Activated CD4-positive, CD25-positive, alpha-beta regulatory T cell treated with anti-CD3 and anti-CD28 coated beads, Interleukin-2, amount 50 U/mL, for 24 hours (primary cell): Measurements from ENCODE around the gene OXA1L.
"Not testable (repeated sequence)": the region's sequence is repeated elsewhere in the genome, so short reads cannot be mapped to it uniquely, and the experiment has no call there.

Experiments
- ATAC-seq, 2 donors: fragments of 150-1000 bp; cut with Tn5 transposase; one replicate each; pipeline ENCODE4 v1.10.0; 2021; ENCODE audit warnings: mild to moderate bottlenecking in 1 of 2, moderate library complexity in 1 of 2

OXA1L gene

DNA sequence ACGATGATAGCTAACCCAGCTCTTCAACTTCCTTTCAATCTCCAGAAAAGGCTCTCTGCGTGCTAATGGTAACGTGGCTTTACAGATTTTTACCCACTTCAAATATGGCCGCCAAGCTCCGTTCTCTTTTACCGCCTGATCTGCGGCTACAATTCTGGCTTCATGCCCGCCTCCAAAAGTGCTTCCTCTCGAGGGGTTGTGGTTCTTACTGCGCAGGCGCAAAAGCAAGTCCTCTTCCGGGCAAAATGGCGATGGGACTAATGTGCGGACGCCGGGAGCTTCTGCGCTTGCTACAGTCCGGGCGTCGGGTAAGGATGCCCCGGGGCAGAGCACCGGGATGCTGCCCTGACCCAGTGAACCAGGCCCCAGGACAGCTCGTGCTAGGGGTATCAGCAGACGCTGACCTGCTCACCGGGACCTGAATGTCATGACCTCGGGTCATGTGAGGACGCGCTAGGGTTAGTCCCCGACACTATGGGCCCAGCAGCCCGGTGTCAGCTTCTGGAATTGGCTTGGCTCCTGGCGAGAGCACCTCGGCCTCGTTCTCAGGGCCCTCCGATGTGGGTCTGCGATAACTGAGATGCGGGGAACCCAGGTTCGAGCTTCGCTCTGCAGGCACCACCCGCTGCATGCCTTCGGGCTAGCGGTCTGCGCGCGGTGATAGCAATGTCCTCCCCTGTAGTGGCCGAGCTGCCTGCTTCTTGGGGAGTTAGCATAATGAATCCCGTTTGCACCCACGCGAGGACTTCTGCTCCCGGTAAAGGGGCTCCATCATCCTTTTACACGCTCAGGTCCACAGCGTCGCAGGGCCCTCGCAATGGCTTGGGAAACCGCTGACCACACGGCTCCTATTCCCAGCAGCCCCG lies at the start of gene OXA1L:
Gene OXA1L (plus strand): TSS at position 232 of the 866 bp plus-strand sequence. CDS start 14 bp downstream, at position 246.
- peak; percentile 91 to 94 for ATAC-seq

DNA sequence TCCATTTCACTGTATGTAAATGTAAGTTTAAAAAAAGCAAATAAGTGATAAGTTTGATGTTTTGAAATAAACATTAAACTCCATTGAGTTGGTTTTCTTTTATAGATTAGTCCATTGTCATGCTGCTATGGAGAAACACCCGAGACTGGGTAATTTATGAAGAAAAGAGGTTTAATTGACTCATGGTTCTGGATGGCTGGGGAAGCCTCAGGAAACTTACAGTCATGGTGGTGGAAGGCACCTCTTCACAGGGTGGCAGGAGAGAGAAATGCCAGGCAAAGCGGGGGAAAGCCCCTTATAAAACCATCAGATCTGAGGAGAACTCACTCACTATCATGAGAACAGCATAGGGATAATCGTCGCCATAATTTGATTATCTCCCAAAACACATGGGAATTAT lies 48.4 kb upstream of the OXA1L start:
- ATAC-seq, result no peak

DNA sequence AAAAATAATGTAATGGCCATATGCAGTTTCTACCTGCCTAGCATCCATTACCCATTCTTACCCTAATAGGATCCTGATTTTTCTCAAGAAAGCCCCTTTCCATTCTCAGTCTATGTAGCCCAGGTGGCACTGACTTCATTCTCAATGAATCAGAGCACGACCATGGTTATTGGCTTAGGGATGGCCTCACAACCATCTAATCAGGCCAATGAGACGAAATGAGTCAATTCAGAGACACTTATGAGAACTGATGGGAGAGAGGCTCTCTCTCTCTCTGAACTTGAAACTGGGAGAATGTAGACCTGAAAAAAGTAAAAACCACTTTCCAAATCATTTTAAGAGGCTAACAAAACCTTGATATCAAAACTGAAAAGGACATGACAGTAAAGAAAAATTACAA lies 45.3 kb upstream of the OXA1L start:
- ATAC-seq, result no peak

DNA sequence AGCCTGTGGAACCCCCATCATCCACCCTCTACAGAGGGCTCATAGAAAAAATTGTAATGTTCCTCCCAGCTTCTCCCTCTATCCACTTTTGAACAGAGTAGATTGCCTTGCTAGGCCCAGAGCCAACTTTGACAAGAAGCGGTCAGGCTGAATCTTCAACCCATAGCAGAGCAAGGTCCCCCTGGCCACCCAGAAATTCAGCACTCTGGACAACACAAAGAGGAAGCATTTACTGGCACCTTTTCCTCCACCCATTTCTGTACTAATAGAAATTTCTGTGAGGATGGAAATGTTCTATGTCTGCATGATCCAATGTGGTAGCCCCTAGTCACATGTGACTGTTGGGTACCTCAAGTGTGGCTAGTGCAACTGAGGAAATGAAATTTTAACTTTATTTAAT lies 42.7 kb upstream of the OXA1L start:
- no peak for ATAC-seq

DNA sequence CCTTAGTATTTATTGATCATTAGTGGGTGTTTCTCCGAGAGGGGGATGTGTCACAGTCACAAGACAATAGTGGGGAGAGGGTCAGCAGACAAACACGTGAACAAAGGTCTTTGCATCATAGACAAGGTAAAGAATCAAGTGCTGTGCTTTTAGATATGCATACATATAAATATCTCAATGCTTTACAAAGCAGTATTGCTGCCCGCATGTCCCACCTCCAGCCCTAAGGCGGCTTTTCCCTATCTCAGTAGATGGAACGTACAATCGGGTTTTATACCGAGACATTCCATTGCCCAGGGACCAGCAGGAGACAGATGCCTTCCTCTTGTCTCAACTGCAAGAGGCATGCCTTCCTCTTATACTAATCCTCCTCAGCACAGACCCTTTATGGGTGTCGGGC lies 41.6 kb upstream of the OXA1L start:
- not testable (repeated sequence) for ATAC-seq

DNA sequence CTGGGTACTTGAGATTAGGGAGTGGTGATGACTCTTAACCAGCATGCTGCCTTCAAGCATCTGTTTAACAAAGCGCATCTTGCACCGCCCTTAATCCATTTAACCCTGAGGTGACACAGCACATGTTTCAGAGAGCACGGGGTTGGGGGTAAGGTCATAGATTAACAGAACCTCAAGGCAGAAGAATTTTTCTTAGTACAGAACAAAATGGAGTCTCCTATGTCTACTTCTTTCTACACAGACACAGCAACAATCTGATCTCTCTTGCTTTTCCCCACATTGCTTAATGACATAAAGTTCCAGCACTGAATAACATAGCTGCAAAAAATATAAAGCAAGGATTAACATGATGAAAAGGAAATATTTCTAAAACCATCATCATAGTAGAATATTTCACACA lies 41.1 kb upstream of the OXA1L start:
- ATAC-seq, result not testable (repeated sequence)

DNA sequence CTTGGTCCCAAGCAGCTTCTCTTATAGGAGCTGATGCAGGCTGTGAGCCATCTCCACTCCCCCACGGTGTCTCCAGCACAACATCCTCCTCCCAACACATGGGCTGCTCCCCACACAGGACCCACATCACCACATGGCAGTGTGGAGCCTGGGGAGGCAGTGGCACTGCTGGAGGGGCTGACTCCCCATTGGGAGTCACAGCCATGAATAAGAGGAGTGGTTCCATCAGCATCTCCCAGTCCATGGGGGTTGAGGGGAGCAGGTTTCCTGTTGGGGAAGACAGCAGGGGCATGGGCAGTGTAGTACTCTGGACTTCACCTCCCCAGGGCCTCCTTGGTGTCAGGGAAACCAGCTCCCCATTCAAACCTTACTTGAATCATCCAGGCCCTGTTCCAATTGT lies 40.5 kb upstream of the OXA1L start:
- ATAC-seq, result no peak

DNA sequence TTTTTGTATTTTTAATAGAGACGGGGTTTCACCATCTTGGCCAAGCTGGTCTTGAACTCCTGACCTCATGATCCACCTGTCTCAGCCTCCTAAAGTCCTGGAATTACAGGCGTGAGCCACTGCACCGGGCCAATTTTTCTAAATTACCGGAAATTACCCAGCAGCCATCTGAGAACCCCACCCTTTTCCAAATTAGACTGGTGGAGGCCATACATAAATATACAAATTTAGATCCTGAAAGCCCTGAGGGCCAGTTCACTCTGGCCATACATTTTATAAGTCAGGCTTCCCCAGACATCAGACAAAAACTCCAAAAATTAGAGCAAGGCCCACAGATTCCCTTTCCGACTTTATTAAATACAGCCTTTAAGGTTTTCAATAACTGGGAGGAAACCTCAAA lies 34.4 kb upstream of the OXA1L start:
- ATAC-seq, result not testable (repeated sequence)

DNA sequence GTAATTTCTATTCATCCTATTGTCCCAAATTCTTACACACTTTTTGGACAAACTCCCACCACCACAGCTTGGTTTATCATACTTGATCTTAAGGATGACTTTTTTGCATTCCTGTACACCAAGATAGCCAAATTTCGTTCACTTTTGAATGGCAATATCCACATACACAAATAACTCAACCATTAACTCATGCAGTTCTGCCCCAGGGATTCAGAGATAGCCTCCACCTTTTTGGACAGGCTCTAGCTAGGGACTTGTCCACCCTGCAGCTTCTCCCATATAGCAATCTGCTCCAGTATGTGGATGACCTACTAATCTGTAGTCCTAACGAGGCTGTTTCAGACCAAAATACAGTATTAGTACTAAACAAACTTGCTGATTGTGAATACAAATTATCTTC lies 32.7 kb upstream of the OXA1L start:
- no peak for ATAC-seq

DNA sequence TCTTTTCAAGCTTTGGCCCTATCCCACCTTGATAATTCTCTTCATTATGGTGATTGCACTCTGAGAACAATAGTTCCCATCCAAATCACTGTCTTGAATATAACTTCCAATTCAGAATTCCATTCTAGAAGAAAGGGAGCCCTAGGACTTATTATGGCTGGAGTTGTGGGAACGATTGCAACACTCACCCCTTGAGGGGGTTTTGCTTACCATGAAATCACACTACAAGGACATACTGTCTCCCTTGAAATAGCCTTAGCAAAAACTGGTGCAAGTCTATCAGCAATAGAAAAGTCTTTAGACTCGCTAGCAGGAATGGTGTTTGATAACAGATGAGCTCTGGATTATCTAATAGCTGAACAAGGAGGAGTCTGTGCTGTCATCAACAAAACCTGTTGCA lies 31.4 kb upstream of the OXA1L start:
- ATAC-seq, result no peak

DNA sequence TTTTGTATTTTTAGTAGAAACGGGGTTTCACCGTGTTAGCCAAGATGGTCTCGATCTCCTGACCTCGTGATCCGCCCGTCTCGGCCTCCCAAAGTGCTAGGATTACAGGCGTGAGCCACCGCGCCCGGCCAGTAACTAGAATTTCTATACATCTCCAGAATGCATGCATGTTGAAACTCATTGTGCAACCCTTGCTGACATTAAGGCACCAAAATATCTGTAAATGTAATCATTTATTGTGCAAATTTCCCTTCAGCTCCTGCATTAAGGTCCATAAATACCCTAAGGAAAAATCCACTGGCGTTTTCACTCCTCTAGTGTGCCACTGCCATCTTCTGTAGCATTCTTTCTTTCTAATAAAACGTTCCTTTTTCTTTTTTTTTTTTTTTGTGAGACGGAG lies 30.1 kb upstream of the OXA1L start:
- not testable (repeated sequence) for ATAC-seq

DNA sequence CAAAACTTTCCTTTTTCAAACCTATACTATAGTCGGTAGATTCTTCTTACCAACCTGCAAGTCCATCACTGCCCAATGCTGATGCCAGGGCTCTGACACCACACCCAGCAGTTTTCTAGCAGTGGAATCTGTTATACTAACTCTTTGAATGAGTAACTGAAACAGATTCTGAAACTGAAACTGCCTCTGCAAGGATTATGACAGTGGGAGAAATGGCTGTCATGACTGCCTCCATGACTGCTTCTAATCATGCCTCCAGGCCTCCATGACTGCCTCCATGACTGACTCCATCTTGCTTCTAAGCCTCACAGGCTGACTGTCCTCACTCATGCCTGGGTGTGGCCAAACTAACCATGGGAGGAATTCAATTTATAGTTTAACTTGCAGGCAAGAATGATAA lies 29.4 kb upstream of the OXA1L start:
- ATAC-seq, result peak; percentile 95 to 97

DNA sequence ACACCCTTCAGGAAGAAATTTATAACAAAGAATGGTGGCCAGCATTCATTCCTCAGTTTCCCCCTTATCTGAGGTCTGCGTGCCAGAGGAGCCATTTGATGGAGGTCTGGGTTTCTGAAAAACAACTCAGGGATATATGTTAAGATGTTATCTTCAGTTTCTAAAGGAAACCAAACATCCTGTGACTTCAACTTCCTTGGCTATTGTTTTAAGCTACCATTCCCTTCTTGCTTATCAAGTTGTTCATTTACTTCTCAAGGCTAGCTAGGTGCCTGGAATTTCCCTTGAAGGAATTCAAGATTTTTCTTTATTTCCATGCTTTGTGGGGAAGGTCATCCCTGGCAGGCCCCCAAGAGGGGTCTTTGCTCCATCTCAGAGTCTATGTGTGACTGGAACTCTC lies 27.1 kb upstream of the OXA1L start:
- ATAC-seq, result no peak

DNA sequence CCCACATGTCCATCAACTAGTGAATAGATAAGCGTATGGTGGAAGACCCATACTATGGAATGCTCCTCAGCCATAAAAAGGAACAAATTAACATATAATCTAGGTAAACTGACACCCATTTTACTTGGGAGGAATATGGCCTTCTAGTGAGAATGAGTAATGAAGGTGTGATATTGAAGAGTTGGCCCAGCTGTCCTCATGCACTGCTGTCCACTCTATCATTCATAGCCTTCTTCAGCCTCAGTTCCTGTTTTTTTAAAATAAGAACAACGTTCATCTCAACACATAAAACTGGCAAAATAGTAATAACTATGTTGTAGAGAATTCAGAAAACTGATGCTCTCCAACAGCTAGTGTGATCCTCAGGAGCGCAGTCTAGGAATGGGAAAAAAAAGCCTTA lies 26.5 kb upstream of the OXA1L start:
- ATAC-seq, result no peak

DNA sequence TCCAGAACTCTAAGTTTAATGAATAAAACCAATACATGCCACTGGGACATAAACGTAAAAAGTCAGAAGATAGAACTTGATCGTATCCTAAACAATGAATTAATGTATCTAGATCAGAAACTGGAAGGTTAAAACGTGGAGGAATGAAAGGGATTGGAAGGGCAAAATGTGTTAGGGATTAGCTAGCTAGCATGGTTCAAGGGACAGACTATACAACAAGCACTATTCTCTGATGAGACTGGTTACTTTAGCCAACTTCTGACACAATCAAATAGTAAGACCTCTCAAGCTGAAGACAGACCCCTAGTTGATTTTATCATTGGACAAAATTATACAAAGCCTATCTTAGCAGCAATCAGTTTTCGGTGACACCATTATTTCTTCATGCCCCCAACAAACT lies 18.7 kb upstream of the OXA1L start:
- ATAC-seq, result no peak

DNA sequence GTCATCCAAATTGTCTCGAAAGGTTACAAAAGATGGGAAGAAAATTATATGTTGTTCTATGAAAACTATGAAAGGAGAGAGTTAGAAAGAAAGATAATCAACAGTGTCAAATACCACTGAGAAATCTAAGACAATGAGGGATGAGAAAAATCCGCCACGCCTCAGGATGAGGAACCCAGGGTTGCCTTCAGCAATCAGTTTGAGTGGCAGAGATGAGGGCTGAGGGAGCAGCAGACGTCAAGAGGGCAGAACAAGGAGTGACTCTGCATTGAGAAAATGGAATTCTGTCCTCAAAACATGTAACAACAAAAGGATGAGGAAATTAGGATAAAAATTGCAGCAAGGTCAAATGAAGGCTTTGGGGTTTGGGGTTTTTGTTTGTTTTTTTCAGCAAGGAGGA lies 18.3 kb upstream of the OXA1L start:
- ATAC-seq, result no peak

DNA sequence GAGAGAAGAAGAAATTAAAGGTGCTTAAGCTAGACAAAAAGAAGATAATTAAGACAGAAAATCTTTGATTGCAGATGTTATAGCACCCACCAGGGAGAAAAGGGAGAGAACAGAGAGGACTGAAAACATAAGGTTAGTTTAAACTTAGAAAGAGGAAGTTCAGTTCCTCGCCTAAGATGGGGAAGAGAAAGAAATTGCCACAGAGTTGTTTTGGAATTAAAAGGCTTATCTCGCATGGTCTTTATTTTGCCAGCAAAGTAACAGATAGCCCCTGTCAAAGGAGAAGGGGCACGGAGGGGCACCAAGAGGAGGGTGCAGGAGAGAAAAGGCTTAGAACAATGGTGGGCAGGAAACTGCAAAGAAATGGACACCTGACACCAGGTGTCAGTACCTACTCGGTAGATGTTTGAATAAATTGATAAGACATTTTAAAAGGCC lies 17.8 kb upstream of the OXA1L start:
- no peak for ATAC-seq

DNA sequence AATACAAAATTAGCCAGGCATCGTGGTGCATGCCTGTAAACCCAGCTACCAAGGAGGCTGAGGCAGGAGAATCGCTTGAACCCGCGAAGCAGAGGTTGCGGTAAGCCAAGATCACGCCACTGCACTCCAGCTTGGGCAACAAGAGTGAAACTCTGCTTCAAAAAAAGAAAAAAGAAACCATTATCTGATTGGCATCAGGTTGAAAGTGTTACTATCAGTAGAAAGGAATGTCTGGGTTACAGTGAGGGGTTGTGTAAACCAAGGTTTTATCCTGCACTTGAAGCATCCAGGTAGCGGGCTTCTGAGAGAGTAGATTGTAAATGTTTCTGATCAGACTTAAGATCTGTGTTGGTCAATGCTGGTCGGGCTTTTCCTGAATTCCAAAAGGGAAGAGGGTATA lies 14.1 kb upstream of the OXA1L start:
- no peak for ATAC-seq

DNA sequence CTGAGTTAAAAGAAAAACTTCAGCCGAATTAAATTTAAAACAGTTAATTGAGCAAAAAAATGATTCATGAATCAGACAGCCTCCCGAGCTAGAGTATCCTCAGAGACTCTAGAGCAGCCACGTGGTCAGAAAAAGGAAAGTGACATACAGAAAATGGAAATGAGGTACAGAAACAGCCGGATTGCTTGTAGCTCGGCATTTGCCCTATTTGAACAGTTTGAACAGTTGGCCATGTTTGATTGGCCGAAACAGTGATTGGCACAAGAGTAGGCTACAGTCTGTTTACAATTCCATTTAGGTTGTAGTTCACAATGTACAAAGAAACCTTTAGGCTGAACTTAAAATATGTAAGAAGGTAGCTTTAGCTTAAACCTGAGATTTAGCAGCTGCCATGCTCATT lies 12.9 kb upstream of the OXA1L start:
- no peak for ATAC-seq

DNA sequence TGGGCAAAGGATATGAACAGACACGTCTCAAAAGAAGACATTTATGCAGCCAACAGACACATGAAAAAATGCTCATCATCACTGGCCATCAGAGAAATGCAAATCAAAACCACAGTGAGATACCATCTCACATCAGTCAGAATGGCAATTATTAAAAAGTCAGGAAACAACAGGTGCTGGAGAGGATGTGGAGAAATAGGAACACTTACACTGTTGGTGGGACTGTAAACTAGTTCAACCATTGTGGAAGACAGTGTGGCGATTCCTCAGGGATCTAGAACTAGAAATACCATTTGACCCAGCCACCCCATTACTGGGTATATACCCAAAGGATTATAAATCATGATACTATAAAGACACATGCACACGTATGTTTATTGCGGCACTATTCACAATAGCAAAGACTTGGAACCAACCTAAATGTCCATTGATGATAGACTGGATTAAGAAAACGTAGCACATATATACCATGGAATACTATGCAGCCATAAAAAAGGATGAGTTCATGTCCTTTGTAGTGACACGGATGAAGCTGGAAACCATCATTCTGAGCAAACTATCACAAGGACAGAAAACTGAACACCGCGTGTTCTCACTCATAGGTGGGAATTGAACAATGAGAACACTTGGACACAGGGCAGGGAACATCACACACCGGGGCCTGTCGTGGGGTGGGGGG lies 8.4 kb upstream of the OXA1L start:
- not testable (repeated sequence) for ATAC-seq

DNA sequence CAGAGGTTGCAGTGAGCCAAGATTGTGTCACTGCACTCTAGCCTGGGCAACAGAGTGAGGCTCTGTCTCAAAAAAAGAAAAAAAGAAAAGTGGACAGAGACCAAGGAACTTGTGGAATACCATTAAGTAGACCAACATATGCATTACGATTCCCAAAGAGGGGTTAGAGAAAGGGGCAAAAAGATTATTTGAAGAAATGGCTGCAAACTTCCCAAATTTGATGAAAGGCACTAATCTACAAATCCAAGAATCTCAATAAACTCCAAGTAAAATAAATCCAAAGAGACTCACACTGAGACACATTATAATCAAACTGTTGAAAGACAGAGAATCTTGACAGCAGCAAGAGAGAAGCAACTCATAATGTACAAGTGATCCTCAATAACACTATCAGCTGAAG lies 4.8 kb upstream of the OXA1L start:
- ATAC-seq, result no peak

DNA sequence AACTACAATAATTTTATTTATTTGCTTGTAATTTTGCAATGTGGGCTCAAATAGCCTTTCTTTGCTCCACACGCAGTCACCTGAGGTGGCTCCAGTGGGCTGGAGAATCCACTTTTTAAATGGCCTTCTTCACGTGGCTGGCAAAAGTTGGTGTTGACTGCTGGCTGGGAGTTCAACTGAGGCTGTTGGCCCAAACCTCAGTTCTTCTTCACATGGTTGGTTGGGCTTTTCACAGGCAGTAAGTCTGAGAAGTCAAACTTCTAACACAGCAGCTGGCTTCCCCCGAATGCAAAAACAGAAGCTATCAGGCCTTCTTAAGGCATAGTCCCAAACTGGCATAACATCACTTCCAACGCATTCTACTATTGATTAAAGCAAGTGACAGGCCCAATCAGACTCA lies 2.1 kb upstream of the OXA1L start:
- ATAC-seq, result no peak

DNA sequence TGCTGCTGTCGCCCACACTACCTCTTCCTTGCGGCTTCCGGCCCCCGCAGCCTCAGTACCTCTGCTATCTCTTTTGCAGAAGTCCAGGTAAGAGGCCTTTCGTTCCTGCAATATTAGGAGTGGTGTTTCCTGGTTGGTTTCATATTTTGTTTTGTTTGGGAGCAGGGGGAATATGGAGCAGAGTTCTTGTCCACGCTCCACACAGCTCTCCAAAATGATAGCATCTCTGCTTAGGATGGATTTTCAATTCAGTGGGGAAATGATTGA lies 768 bp downstream of the OXA1L start:
- ATAC-seq, result no peak

DNA sequence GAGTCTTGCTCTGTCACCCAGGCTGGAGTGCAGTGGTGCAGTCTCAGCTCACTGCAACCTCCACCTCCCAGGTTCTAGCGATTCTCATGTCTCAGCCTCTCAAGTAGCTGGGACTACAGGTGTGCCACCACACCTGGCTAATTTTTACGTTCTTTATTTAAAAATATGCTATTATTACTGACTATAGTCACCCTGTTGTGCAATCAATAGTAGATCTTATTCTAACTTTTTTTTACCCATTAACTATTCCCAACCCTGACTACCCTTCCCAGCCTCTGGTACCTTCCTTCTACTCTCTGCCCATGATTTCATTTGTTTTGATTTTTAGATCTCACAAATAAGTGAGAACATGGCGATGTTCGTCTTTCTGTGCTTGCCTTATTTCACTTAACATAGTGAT lies 2.5 kb downstream of the OXA1L start:
- no peak for ATAC-seq

DNA sequence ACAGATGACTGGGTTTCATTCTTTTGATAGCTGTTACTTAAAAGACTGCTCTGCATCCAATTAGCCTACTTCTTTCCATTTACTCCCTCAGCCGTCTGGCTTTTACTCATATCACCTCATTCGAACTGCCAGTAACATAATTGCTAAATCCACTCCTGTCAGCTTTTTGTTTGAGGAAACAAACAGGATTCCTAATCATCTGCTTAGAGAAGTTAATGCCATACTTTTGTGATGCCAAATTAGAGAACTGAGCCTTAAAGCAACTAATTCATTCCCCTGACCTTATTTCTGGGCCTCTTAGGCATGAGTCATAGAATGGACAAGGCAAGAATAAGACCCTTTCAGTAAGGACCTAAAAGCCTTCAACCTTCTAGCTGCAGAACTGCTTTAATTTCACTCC lies 2.9 kb downstream of the OXA1L start:
- no peak for ATAC-seq
